Breast epithelium (tissue), 3 donors: ENCODE measurements around the gene IMMP2L.

Experiments
- CTCF ChIP-seq, 3 donors: fragments of 450-650 bp; IDR thresholded peaks; one replicate each; pipeline ENCODE4 v1.5.1; 2016 to 2017; ENCODE audit warnings: antibody characterized with exemption in 3 of 3, mild to moderate bottlenecking in 3 of 3, moderate library complexity in 3 of 3
- POLR2A ChIP-seq: fragments of 450-650 bp; IDR thresholded peaks from one replicate; pipeline ENCODE4 v1.6.1; 2016; ENCODE audit warnings: antibody characterized with exemption, mild to moderate bottlenecking, moderate library complexity
- POLR2AphosphoS5 ChIP-seq, 3 donors: sonication (generic); formaldehyde crosslinking; IDR thresholded peaks; one replicate each; pipeline ENCODE4 v1.6.1; 2017; ENCODE audit warnings: antibody characterized with exemption in 3 of 3

GRCh38 chr7:111333010-111333409 lies 229.3 kb downstream of the IMMP2L start:
- TF ChIP-seq CTCF (IDR thresholded peaks at IDR 0.05) (no peak), POLR2A (no peak), POLR2AphosphoS5 (IDR thresholded peaks at IDR 0.05) (no peak)
